Measurements from ENCODE around the gene INPP5A.

INPP5A gene

DNA sequence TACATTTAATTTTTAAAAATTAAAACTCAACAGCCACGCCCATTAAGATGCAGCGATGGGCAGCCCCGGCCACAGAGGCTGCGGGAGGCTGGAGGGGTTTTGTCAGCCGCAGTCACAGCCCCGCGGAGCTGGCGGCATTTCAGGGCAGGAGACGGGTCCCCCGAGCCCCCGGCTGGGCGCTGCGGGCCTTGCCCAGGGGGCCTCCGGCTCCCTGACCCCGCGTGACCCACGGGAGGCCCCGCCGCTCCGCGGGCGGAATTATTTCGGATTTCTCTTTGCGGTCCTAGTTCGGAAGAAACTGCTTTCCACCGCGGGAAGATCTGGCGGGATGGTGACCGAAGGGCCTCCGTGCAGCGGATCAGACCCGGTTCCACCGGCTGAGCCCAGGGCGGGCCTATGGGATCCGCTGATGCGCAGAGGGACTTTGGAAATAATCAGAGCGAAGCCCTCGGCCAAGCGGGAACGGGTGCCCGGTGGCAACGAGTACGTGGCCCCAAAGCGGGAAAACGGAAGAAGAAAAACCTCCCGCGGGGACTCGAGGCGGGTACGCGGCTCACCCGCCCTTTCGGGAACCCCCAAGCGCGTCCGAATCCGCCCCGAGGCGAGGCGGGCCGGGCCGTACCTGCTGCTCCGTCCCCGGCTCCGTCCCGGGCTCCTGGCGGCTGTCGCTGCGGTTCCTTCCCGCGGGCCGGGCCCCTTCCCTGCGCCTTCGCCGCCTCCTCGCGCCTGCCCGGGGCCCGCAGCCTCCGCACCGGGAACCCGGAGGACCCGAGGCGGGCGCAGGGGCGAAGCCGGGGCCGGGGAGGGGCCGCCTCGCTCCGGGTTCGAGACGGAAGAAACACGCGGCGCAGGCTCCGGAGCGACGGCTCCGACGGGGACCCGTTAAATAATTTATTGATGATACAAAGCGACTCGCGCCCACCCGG is 246.6 kb downstream of the INPP5A start:
- no peaks in the 10 kb centered on the region for H3K9me3 ChIP-seq (replicated peaks; ENCODE audit: insufficient read depth, low read length)
- no peak overlapping the region for H2AFZ ChIP-seq (ENCODE audit: low read length)
- H3K27me3 ChIP-seq (replicated peaks; ENCODE audit: insufficient read depth, low read length) = no peaks in the 10 kb centered on the region
- H3K9ac ChIP-seq (ENCODE audit: low read length) = no peak overlapping the region
- H3K4me1 ChIP-seq (ENCODE audit: low read length) = no peaks in the 10 kb centered on the region
- H3K79me2 ChIP-seq (ENCODE audit: low read length) = no peaks in the 10 kb centered on the region
- H3K4me2 ChIP-seq (ENCODE audit: low read depth, low read length) = no peak overlapping the region
- TF ChIP-seq EZH2phosphoT487 (IDR thresholded peaks at IDR 0.05; ENCODE audit: low read length) (no peak), EZH2 (optimal IDR thresholded peaks at IDR 0.05; ENCODE audit: low read depth, low read length) (no peak)
- TF ChIP-seq, protein P1, sequence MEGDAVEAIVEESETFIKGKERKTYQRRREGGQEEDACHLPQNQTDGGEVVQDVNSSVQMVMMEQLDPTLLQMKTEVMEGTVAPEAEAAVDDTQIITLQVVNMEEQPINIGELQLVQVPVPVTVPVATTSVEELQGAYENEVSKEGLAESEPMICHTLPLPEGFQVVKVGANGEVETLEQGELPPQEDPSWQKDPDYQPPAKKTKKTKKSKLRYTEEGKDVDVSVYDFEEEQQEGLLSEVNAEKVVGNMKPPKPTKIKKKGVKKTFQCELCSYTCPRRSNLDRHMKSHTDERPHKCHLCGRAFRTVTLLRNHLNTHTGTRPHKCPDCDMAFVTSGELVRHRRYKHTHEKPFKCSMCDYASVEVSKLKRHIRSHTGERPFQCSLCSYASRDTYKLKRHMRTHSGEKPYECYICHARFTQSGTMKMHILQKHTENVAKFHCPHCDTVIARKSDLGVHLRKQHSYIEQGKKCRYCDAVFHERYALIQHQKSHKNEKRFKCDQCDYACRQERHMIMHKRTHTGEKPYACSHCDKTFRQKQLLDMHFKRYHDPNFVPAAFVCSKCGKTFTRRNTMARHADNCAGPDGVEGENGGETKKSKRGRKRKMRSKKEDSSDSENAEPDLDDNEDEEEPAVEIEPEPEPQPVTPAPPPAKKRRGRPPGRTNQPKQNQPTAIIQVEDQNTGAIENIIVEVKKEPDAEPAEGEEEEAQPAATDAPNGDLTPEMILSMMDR (IDR thresholded peaks at IDR 0.05; ENCODE audit: low read length) = no peak
- H3K4me3 ChIP-seq (ENCODE audit: low read length) = no peak overlapping the region
- no peaks in the 10 kb centered on the region for H4K20me1 ChIP-seq (ENCODE audit: insufficient read depth, low read length)
- H3F3A ChIP-seq (ENCODE audit: insufficient read depth, low read length) = no peaks in the 10 kb centered on the region
- H3K9me2 ChIP-seq (replicated peaks; ENCODE audit: insufficient read depth, low read length) = no peaks in the 10 kb centered on the region
- H3K27ac ChIP-seq (ENCODE audit: low read length) = no peak overlapping the region
- no peaks in the 10 kb centered on the region for H3K36me3 ChIP-seq (replicated peaks; ENCODE audit: insufficient read depth, low read length)
- no peak for DNase-seq

DNA sequence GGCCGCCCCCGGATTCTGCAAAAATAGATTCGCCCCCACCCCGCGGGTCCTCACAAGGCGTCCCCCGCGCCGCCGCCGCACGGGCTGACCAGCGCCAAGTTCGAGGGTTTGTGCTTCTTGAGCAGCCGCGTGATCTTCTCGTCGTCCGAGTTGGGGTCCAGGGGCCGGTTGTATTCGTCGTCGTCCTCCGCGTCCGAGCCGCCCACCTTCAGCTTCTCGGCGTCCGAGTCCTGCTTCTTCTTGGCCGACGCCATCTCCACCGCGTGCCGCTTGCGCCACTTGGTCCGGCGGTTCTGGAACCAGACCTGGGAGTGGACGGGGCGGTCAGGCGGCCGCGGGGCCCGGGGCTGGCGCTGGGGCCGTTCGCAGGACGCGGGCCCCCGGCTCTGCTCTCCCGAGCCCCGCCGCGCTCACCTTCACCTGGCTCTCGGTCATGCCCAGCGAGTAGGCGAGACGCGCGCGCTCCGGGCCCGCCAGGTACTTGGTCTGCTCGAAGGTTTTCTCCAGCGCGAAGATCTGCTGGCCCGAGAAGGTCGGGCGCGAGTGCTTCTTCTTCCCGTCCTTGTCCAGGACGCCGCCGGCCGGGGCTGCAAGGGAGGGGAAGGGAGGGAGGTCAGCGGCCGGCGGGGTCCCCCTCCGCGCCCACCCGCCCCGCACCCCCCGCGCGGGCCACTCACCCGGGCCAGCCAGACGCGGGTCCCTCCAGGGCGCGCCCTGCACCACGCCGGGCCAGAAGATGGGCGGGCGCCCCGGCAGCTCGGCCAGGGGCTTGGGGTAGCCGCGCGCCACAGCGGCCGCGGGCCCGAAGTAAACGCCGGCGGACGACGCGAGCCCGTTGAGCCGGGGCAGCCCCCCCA is 247.5 kb downstream of the INPP5A start:
- H3K9ac ChIP-seq (ENCODE audit: low read length) = no peak overlapping the region
- TF ChIP-seq EZH2phosphoT487 (IDR thresholded peaks at IDR 0.05; ENCODE audit: low read length) (no peak), EZH2 (optimal IDR thresholded peaks at IDR 0.05; ENCODE audit: low read depth, low read length) (no peak)
- TF ChIP-seq, protein P1 (IDR thresholded peaks at IDR 0.05; ENCODE audit: low read length) = no peak

DNA sequence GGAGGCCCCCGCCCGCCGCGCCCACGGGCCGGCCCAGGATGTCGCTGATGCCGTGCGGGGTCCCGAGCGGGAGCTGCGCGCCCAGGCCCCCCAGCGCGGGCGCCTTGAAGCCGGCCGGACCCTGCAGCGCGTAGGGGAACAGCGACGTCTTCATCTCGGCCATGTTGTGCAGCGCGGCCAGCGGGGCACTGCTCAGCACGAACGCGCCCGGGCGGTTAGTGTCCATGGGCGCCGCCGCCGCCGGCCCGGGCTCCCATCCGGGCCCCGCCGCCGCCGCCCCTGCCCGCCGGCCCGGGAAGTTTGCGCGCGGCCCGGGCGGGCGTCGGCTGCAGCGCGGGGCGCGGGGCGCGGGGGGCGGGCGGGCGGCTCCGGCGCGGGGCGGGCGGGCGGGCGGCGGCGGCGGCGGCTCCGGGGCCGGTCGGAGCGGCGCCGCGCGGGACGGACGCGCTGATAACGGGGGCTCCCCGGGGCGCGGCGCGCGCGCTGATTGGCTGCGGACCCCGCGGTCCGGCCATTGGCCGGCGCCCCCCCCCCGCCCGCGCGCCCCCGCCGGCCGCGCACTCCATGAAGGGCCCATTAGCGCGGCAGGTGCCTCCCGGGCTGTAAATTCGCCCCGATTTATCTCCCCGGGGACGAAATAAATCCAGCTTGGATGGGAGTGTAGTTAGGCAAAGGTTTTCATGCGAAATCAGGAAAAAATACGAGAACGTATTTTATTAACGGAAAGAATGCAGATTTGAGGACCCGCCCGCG is 248.3 kb downstream of the INPP5A start, which contains the start of gene NKX6-2:
Gene NKX6-2, minus strand, starts transcription at position 425 of the 753 bp plus-strand sequence. Its CDS starts 199 bp downstream, at position 226.
- no peaks in the 10 kb centered on the region for H3K36me3 ChIP-seq (replicated peaks; ENCODE audit: insufficient read depth, low read length)
- no peaks in the 10 kb centered on the region for H3F3A ChIP-seq (ENCODE audit: insufficient read depth, low read length)
- no peak for DNase-seq
- H3K9me3 ChIP-seq (replicated peaks; ENCODE audit: insufficient read depth, low read length) = no peaks in the 10 kb centered on the region
- H3K9me2 ChIP-seq (replicated peaks; ENCODE audit: insufficient read depth, low read length) = no peaks in the 10 kb centered on the region
- H3K4me1 ChIP-seq (ENCODE audit: low read length) = no peaks in the 10 kb centered on the region
- H3K27ac ChIP-seq (ENCODE audit: low read length) = no peak within 1 kb of the TSS
- no peak within 1 kb of the TSS for H3K9ac ChIP-seq (ENCODE audit: low read length)
- no peaks in the 10 kb centered on the region for H3K27me3 ChIP-seq (replicated peaks; ENCODE audit: insufficient read depth, low read length)
- no peaks in the 10 kb centered on the region for H3K79me2 ChIP-seq (ENCODE audit: low read length)
- no peak within 1 kb of the TSS for H3K4me3 ChIP-seq (ENCODE audit: low read length)
- H3K4me2 ChIP-seq (ENCODE audit: low read depth, low read length) = no peak within 1 kb of the TSS
- no peaks in the 10 kb centered on the region for H4K20me1 ChIP-seq (ENCODE audit: insufficient read depth, low read length)
- TF ChIP-seq EZH2 (optimal IDR thresholded peaks at IDR 0.05; ENCODE audit: low read depth, low read length) (no peak), EZH2phosphoT487 (IDR thresholded peaks at IDR 0.05; ENCODE audit: low read length) (no peak)
- TF ChIP-seq, protein P1 (IDR thresholded peaks at IDR 0.05; ENCODE audit: low read length) = no peak
- H2AFZ ChIP-seq (ENCODE audit: low read length) = no peak within 1 kb of the TSS

More for the DNA sequence above, 247.5 kb downstream of the INPP5A start:
- Histone ChIP-seq H3F3A (ENCODE audit: insufficient read depth, low read length) (no peaks in the 10 kb centered on the region), H3K4me2 (ENCODE audit: low read depth, low read length) (no peak overlapping the region), H3K4me1 (ENCODE audit: low read length) (no peaks in the 10 kb centered on the region), H3K27ac (ENCODE audit: low read length) (no peak overlapping the region), H3K9me2 (replicated peaks; ENCODE audit: insufficient read depth, low read length) (no peaks in the 10 kb centered on the region), H2AFZ (ENCODE audit: low read length) (no peak overlapping the region), H3K36me3 (replicated peaks; ENCODE audit: insufficient read depth, low read length) (no peaks in the 10 kb centered on the region), H3K79me2 (ENCODE audit: low read length) (no peaks in the 10 kb centered on the region), H4K20me1 (ENCODE audit: insufficient read depth, low read length) (no peaks in the 10 kb centered on the region), H3K9me3 (replicated peaks; ENCODE audit: insufficient read depth, low read length) (no peaks in the 10 kb centered on the region), H3K4me3 (ENCODE audit: low read length) (no peak overlapping the region), H3K27me3 (replicated peaks; ENCODE audit: insufficient read depth, low read length) (no peaks in the 10 kb centered on the region)
- no peak for DNase-seq
